ENCODE measurements around the gene RPTOR.

Gene RPTOR

GRCh38 chr17:80936218-80936617 is 391.6 kb downstream of the RPTOR start:
- in situ Hi-C loops (cut with MboI; ENCODE audit: low pct_unique_long_range_greater_than_20kb, low sequenced_read_pairs, unreplicated experiment) = no loop called here
- TF ChIP-seq CTCF (IDR thresholded peaks at IDR 0.05; ENCODE audit: extremely low read depth, insufficient read depth, missing control alignments) = no peak
- no peak for DNase-seq (ENCODE audit: low spot score)

- in situ Hi-C loops (cut with MboI; ENCODE audit: low pct_unique_long_range_greater_than_20kb, low sequenced_read_pairs, unreplicated experiment) = no loop called here
- TF ChIP-seq CTCF (IDR thresholded peaks at IDR 0.05; ENCODE audit: extremely low read depth, insufficient read depth, missing control alignments) = no peak
- no peak for DNase-seq (ENCODE audit: low spot score)
These were observed 392.1 kb downstream of the RPTOR start for GRCh38 chr17:80936723-80937122.

- TF ChIP-seq CTCF (IDR thresholded peaks at IDR 0.05; ENCODE audit: extremely low read depth, insufficient read depth, missing control alignments) = no peak
- DNase-seq (ENCODE audit: low spot score) = no peak
- in situ Hi-C loops (cut with MboI; ENCODE audit: low pct_unique_long_range_greater_than_20kb, low sequenced_read_pairs, unreplicated experiment) = no loop called here
These were observed 393.1 kb downstream of the RPTOR start for GRCh38 chr17:80937462-80938381.

- in situ Hi-C loops (cut with MboI; ENCODE audit: low pct_unique_long_range_greater_than_20kb, low sequenced_read_pairs, unreplicated experiment) = no loop called here
- TF ChIP-seq CTCF (IDR thresholded peaks at IDR 0.05; ENCODE audit: extremely low read depth, insufficient read depth, missing control alignments) = no peak
These were observed 393.9 kb downstream of the RPTOR start for GRCh38 chr17:80938556-80938955.

GRCh38 chr17:80939151-80940145 is 394.8 kb downstream of the RPTOR start:
- in situ Hi-C loops (cut with MboI; ENCODE audit: low pct_unique_long_range_greater_than_20kb, low sequenced_read_pairs, unreplicated experiment) = no loop called here
- no peak for DNase-seq (ENCODE audit: low spot score)

More at GRCh38 chr17:80938556-80938955, 393.9 kb downstream of the RPTOR start:
- no peak for DNase-seq (ENCODE audit: low spot score)

More at GRCh38 chr17:80939151-80940145, 394.8 kb downstream of the RPTOR start:
- no peak for TF ChIP-seq CTCF (IDR thresholded peaks at IDR 0.05; ENCODE audit: extremely low read depth, insufficient read depth, missing control alignments)

All from GM13977 (cell line).